GM21825 (cell line): ENCODE results near the gene ABCC10.
"Not testable (repeated sequence)": the region's sequence is repeated elsewhere in the genome, so short reads cannot be mapped to it uniquely, and the experiment has no call there.

Experiments
- ATAC-seq: cut with Tn5 transposase; IDR thresholded peaks from one replicate; pipeline ENCODE4 v1.9.1; 2021; ENCODE audit warnings: mild to moderate bottlenecking, moderate library complexity; ENCODE audit not compliant: unreplicated experiment

The ABCC10 gene

DNA sequence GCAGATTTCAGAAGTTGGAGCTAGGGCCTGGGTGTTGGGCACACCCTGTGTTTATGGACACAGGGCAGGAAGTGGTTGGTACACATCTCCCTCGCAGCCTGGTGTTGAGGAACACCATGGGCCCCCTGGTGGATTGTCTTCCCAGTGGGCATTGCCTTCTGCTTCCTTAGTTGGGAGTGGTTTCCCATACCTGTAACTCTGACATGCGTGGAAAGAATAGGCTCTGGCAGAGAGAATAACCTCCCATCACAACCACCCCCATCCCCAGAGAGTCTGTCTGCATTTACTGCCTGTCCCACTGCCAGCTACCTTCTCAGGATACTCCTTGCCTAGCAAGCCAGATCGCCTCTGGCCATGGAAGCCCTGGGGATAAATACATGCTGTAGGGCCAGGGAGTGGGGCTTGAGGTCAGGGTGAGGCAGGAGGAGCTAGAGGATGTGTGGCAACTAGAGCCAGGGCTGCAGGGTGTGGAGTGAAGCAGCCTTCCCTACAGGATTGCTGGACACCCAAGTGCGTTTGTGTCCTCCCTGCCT lies 68.1 kb downstream of the ABCC10 start:
- no peak for ATAC-seq

DNA sequence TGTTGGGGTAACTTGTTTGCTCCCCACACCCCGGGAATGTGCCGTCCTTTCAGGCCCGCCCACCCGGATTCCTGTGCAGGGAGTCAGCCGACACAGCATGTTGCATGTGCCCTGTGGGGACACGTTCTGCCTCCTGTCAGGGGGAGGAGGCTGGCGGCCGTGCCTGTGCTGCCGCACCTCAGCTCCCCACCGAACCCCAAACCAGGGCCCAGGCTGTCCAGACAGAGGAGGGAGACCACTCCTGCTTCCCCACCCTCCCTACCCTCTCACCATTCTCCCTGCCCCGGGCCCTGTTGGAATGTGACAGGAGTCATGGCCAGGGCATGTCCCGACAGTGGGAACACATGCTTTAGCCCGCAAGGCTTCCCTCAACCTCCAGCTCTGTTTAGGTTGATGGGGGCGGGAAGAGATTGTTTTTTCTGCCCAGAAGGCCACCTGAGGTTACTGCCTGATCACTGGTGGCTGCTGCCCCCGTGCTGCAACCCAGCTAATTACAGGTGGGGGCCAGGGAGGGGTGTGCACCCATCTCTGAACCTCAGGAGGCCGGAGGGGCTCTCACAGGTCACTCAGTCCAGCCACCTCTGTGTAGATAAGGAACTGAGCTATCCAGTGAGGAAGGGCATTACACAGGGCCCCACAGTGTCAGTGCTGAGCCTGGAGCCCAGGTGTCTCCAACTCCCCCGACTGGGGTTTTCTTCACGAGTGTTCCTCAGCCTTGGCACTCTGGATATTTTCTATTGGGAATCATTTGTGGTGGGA lies 69.2 kb downstream of the ABCC10 start:
- no peak for ATAC-seq

DNA sequence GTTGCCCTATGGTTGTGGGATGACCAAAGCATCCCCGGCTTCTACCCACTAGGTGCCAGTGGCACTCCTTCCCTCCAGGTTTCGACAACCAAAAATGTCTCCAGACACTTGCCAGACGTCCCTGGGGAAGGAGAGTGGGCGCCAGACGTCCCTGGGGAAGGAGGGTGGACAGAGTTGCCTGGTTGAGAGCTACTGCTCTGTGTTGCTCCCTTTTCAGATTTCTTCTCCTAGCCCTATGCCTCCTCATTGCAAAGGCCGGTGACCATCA lies 69.7 kb downstream of the ABCC10 start:
- no peak for ATAC-seq

DNA sequence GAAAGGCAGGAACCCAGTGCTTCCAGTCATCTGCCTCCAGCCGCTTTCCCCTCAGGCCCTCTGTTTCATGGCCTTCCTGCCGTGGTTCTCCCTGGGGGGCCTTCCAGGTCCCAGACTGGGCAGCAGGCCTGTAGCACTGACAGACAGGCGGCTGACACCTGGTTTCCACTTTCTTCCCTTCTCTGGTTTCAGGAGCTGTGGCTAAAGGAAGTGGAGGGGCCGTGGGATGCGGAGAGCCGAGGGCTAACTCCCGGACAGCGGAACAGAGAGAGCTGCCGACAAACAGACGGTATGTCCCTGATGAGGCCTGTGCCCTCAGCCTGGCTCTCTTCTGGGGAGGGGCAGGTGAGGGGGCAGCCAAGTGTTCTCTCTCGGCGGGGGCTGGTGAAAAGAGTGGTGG lies 70.3 kb downstream of the ABCC10 start:
- no peak for ATAC-seq

DNA sequence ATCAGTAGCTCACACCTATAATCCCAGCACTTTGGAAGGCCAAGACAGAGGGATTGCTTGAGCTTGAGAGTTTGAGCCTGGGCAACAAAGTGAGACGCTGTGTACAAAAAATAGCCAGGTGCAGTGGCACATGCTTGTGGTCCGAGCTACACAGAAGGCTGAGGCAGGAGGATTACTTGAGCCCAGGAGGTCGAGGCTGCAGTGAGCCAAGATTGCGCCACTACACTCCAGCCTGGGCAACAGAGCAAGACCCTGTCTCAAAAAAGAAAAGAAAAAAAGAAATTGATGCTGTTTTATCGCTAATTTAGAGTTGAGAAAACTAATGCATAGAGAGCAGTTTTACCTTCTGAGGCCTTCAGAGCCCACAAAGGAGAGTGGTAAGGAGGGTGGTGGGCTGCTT lies 71.0 kb downstream of the ABCC10 start:
- ATAC-seq = not testable (repeated sequence)

DNA sequence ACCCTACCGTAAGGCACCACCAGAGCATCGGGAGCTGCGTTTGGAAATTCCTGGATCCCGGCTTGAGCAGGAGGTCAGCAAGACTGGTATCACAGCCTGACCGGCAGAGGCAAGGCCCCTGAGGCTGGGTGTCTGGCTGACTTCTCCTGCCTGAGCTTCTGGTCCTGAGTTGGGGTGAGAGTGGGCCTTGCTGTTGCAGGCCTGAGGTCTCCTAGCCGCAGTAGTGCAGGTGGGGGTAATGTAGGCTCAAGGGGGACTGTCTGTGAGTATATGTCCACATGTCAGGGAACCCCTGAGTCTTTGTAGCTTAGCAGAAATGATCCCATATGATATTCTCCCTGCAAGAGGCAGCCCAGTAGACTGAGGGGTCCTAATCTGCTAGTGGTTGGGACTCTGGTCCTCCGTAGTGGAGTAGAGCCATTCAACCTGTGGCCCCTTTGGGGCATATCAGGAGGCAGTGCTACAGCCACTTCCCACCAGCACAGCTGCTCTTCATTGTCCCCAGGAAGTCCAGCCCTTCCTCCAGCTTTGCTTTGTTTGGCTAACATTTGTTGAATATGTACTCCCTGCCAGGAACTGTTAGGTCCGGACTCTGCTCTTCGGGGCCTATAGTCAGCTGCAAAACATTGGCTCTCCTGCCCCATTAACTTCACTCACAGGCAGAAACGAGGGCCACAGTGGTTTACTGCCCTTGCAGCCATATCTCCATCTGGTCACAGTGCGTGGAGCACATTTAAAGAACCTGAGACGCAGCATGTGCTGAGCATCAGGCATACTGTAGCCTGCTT lies 71.9 kb downstream of the ABCC10 start:
- no peak for ATAC-seq
